HepG2 (cell line): ENCODE measurements around the gene SLC45A1. TPM values are rescaled to one million over a fixed set of nuclear protein-coding genes. Genes with fewer than 3 reads are reported as not detected.

ENCODE experiments used
- AGO1 ChIP-seq: fragments of 200-400 bp; formaldehyde crosslinking; IDR thresholded peaks from 2 replicates; pipeline ENCODE4 v1.6.1; 2017; ENCODE audit warnings: mild to moderate bottlenecking, low read depth, low read length, moderate library complexity; ENCODE audit not compliant: poor library complexity, severe bottlenecking
- ARNT ChIP-seq: fragments of 450-650 bp; IDR thresholded peaks from 2 replicates; pipeline ENCODE4 v1.6.1; 2017
- BORCS8-MEF2B ChIP-seq: sonication (generic); formaldehyde crosslinking; IDR thresholded peaks from 2 replicates; pipeline ENCODE4 v1.8.0; 2022; ENCODE audit warnings: mild to moderate bottlenecking, missing genetic modification reagents
- CBFB ChIP-seq: sonication (generic); formaldehyde crosslinking; IDR thresholded peaks from 2 replicates; pipeline ENCODE4 v1.4.0; 2020; ENCODE audit warnings: missing genetic modification reagents
- CTCF ChIP-seq: sonication (generic); formaldehyde crosslinking; IDR thresholded peaks from 2 replicates; pipeline ENCODE4 v1.5.0; 2020; ENCODE audit warnings: mild to moderate bottlenecking, missing genetic modification reagents, moderate library complexity
- DDIT3 ChIP-seq: sonication (generic); formaldehyde crosslinking; IDR thresholded peaks from 2 replicates; pipeline ENCODE4 v1.4.0; 2020; ENCODE audit warnings: mild to moderate bottlenecking, missing genetic modification reagents
- FOXA1 ChIP-seq, 2 experiments: fragments of 450-650 bp in 1 of 2; sonication (generic) in 1 of 2; formaldehyde crosslinking in 1 of 2; IDR thresholded peaks; 2 replicates each; pipeline versions ENCODE4 v1.4.0 to v1.6.1; 2016 to 2020; ENCODE audit warnings: missing genetic modification reagents in 1 of 2
- KLF13 ChIP-seq: sonication (generic); formaldehyde crosslinking; IDR thresholded peaks from 2 replicates; pipeline ENCODE4 v1.4.0; 2020; ENCODE audit warnings: mild to moderate bottlenecking, missing genetic modification reagents
- MZF1 ChIP-seq: sonication (generic); formaldehyde crosslinking; IDR thresholded peaks from 2 replicates; pipeline ENCODE4 v1.8.1; 2023; ENCODE audit warnings: mild to moderate bottlenecking, missing genetic modification reagents, borderline replicate concordance
- NFATC3 ChIP-seq: sonication (generic); formaldehyde crosslinking; IDR thresholded peaks from 2 replicates; pipeline ENCODE4 v1.5.1; 2020; ENCODE audit warnings: mild to moderate bottlenecking, missing genetic modification reagents
- NR0B2 ChIP-seq: sonication (generic); formaldehyde crosslinking; IDR thresholded peaks from 2 replicates; pipeline ENCODE4 v1.4.0; 2020; ENCODE audit warnings: mild to moderate bottlenecking, missing genetic modification reagents
- RFX5 ChIP-seq: IDR thresholded peaks from 2 replicates; pipeline ENCODE4 v1.6.1; 2011; ENCODE audit warnings: low read depth, low read length, improper control_type of control experiment
- RNF2 ChIP-seq: fragments of 450-650 bp; conservative IDR thresholded peaks from 2 replicates; pipeline ENCODE4 v1.6.1; 2016; ENCODE audit warnings: low read depth
- SAFB2 ChIP-seq: sonication (generic); formaldehyde crosslinking; IDR thresholded peaks from 2 replicates; pipeline ENCODE4 v1.5.1; 2020; ENCODE audit warnings: missing genetic modification reagents, low read depth, mild to moderate bottlenecking, borderline replicate concordance
- SALL1 ChIP-seq: sonication (generic); formaldehyde crosslinking; IDR thresholded peaks from 2 replicates; pipeline ENCODE4 v1.8.0; 2022; ENCODE audit warnings: mild to moderate bottlenecking, missing genetic modification reagents
- SMYD3 ChIP-seq: sonication (generic); formaldehyde crosslinking; IDR thresholded peaks from 2 replicates; pipeline ENCODE4 v1.8.1; 2023; ENCODE audit warnings: mild to moderate bottlenecking, missing genetic modification reagents
- STAT5B ChIP-seq: sonication (generic); formaldehyde crosslinking; IDR thresholded peaks from 2 replicates; pipeline ENCODE4 v1.4.0; 2020; ENCODE audit warnings: missing genetic modification reagents
- TOE1 ChIP-seq: sonication (generic); formaldehyde crosslinking; IDR thresholded peaks from 2 replicates; pipeline ENCODE4 v1.4.0; 2020; ENCODE audit warnings: mild to moderate bottlenecking, missing genetic modification reagents
- ZC3H4 ChIP-seq: sonication (generic); formaldehyde crosslinking; IDR thresholded peaks from 2 replicates; pipeline ENCODE4 v1.4.0; 2020; ENCODE audit warnings: missing genetic modification reagents, borderline replicate concordance
- ZNF280B ChIP-seq: sonication (generic); formaldehyde crosslinking; IDR thresholded peaks from 2 replicates; pipeline ENCODE4 v1.5.0; 2020; ENCODE audit warnings: missing genetic modification reagents, mild to moderate bottlenecking, borderline replicate concordance
- ZNF451 ChIP-seq: sonication (generic); formaldehyde crosslinking; IDR thresholded peaks from 2 replicates; pipeline ENCODE4 v1.5.0; 2020; ENCODE audit warnings: mild to moderate bottlenecking, missing genetic modification reagents
- ZNF512 ChIP-seq: sonication (generic); formaldehyde crosslinking; IDR thresholded peaks from 2 replicates; pipeline ENCODE4 v1.4.0; 2020; ENCODE audit warnings: mild to moderate bottlenecking, missing genetic modification reagents
- ZNF652 ChIP-seq: IDR thresholded peaks from 2 replicates; pipeline ENCODE4 v1.6.1; 2016; ENCODE audit warnings: low read depth, borderline replicate concordance
- ZNF660 ChIP-seq: sonication (generic); formaldehyde crosslinking; IDR thresholded peaks from 2 replicates; pipeline ENCODE4 v1.5.1; 2020; ENCODE audit warnings: mild to moderate bottlenecking, low read depth, missing genetic modification reagents, borderline replicate concordance
- ZNF792 ChIP-seq: IDR thresholded peaks from 2 replicates; pipeline ENCODE4 v1.6.1; 2016
- polyA plus RNA-seq, 8 experiments: library from polyadenylated mRNA; depleted of rRNA in 3 of 8; stranded (reverse) in 7 of 8; unstranded in 1 of 8; fragments of >200 nt; fragmentation: Illumina TruSeq in 4 of 8; extraction: Trizol in 4 of 8; gene quantifications; 2 replicates each; pipeline versions ENCODE4 v1.2.1 to v1.2.3, GENCODE V29; 2011 to 2016; ENCODE audit warnings: low read depth in 4 of 8, missing spikeins in 1 of 8, mixed read lengths in 1 of 8; ENCODE audit not compliant: insufficient read depth in 1 of 8
- total RNA-seq, 5 experiments: library from RNA; depleted of rRNA; stranded (reverse); fragments of >200 nt; fragmentation: Illumina TruSeq; extraction: Trizol; gene quantifications; 2 replicates each; pipeline ENCODE4 v1.2.3, GENCODE V29; 2016; ENCODE audit warnings: low read depth in 1 of 5

Gene SLC45A1
- total and polyA plus RNA-seq, 2 of the 13 experiments (the other 11 are each of a cell fraction or from before 2014, with no cell fraction given), result not detected

GRCh38 chr1:8314346-8315280 is 3.3 kb upstream of the SLC45A1 start (continued):
- TF ChIP-seq BORCS8-MEF2B (CRISPR knock-in tag) (peak; percentile 69), NR0B2 (CRISPR knock-in tag) (no peak), ZNF660 (CRISPR knock-in tag) (no peak), RNF2 (no peak), TOE1 (no peak), CBFB (no peak), AGO1 (no peak), SAFB2 (CRISPR knock-in tag) (no peak), MZF1 (no peak), ZNF451 (CRISPR knock-in tag) (no peak), ZNF652 (CRISPR knock-in tag) (no peak), KLF13 (CRISPR knock-in tag) (0 out of 2 replicates have a peak, but pooled peaks have one; percentile 52), ZNF792 (CRISPR knock-in tag) (peak; percentile 53; the same call in 1 of the 2 replicates), STAT5B (no peak), ZNF280B (CRISPR knock-in tag) (no peak), ZC3H4 (CRISPR knock-in tag) (0 out of 2 replicates have a peak, but pooled peaks have one; percentile 34), ZNF512 (peak; percentile 38; the same call in 1 of the 2 replicates), FOXA1 (IDR thresholded peaks at IDR 0.05) (no peak), FOXA1 (CRISPR knock-in tag; IDR thresholded peaks at IDR 0.05) (no peak), NFATC3 (CRISPR knock-in tag) (no peak), SALL1 (CRISPR knock-in tag) (peak; percentile 51), DDIT3 (no peak), CTCF (peak; percentile 99), RFX5 (peak; percentile 8; the same call in 1 of the 2 replicates), SMYD3 (CRISPR knock-in tag) (no peak), ARNT (no peak)
